ENCODE data around the gene SERPINA10.

Gene SERPINA10

DNA sequence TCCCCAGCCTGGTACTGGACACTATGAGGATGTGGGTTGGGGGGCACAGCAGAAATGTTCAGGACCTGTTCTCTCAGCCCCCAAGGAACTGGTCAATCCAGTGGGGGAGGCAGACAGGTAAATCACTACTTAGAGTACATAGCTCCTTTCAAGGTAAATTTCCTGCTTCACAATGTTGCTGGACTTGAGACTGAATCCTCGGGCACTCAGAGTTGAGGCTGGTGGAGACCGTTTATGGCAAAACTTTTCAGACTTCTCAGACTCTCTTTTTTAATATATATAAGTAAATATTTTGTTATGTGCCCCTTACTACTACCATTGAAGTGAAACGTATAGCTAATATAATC lies 483 bp upstream of the SERPINA10 start:
- H3K4me3 ChIP-seq (ENCODE audit: low read depth, low read length): no peak overlapping the region
- DNase-seq (ENCODE audit: low read depth): no peak
- TF ChIP-seq, protein P1, sequence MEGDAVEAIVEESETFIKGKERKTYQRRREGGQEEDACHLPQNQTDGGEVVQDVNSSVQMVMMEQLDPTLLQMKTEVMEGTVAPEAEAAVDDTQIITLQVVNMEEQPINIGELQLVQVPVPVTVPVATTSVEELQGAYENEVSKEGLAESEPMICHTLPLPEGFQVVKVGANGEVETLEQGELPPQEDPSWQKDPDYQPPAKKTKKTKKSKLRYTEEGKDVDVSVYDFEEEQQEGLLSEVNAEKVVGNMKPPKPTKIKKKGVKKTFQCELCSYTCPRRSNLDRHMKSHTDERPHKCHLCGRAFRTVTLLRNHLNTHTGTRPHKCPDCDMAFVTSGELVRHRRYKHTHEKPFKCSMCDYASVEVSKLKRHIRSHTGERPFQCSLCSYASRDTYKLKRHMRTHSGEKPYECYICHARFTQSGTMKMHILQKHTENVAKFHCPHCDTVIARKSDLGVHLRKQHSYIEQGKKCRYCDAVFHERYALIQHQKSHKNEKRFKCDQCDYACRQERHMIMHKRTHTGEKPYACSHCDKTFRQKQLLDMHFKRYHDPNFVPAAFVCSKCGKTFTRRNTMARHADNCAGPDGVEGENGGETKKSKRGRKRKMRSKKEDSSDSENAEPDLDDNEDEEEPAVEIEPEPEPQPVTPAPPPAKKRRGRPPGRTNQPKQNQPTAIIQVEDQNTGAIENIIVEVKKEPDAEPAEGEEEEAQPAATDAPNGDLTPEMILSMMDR (IDR thresholded peaks at IDR 0.05; ENCODE audit: low read depth, low read length, missing control alignments): no peak

DNA sequence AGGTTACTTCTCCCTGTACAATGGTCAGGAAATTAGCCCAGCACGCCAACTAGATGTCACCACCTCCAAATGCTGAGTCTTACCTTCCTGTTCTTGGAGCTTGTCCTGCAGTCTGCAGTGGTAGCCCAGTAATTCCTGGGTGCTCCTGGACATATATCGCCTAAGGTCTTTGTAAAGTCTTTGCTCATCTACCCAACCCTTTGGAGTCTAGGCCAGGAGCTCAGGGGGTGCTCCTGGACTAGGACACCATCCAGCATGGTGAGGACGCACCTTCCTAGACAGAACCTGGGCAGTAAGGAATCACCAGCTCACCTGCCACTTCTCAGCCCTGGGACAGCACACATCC lies 569 bp downstream of the SERPINA10 start:
- no peak for DNase-seq (ENCODE audit: low read depth)
- H3K4me3 ChIP-seq (ENCODE audit: low read depth, low read length): no peak overlapping the region
- TF ChIP-seq, protein P1 (IDR thresholded peaks at IDR 0.05; ENCODE audit: low read depth, low read length, missing control alignments): no peak

DNA sequence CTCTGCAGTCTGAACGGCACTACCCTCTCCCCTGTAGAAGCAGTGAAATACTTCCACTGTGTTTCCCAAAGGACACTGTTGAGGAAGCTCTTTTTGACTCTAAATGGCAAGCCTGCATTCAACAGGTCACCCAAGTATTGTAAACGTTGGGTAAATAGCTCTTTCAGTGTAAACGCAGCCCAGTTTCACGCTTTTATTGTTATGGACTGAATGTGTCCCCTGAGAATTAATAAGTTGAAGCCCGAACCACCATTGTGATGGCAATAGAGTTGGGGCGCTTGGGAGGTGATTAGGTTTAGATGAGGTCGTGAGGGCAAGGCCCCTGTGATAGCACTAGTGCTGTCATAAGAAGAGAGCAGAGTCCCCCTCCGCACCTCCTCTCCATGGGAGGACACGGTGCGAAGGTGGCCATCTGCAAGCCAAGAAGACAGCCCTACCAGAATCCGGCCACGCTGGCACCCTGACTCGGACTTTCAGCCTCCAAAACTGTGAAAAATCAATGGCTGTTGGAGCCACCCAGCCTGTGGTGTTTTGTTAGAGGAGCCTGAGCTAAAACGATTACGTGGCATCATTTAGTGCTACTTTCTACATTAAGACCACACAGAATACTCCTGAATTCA lies 1.1 kb downstream of the SERPINA10 start:
- no peak overlapping the region for H3K4me3 ChIP-seq (ENCODE audit: low read depth, low read length)
- TF ChIP-seq, protein P1 (IDR thresholded peaks at IDR 0.05; ENCODE audit: low read depth, low read length, missing control alignments): no peak
- no peak for DNase-seq (ENCODE audit: low read depth)

DNA sequence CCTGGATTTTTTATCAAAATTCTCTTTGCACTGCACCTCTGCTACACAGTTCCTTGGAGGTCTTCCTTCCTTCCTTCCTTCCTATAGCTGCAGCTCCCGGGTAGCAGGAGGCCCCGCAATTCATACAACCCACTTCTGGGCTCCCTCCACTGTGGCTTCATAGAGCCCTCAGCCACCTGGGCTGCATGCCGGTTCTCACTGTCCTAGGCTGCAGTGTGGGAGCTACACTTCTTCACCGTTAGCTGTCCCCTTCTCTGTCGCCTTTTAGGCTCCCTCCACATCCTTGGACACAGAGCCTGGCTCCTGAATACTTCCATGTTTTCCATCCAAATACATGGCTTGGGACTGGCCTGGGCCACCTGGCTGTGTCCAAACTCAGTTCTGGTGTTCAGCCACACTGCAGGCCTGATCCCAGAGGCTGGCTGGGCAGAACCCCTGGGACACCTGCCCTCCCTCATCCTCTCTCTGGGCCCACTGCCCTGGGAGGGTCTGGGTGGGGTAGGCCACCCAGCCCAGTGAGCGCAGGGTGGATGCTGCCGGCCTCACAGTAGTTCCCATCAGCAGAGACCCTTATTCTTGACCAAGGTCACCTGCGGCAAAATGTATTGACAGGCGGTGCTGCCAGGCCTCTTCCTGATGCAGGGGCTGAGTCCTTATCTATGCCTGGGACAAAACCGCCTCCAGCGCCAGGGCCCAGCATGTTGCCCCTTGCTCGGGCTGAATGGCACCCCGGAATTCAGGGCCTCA lies 1.7 kb downstream of the SERPINA10 start:
- TF ChIP-seq, protein P1 (IDR thresholded peaks at IDR 0.05; ENCODE audit: low read depth, low read length, missing control alignments): no peak
- no peak overlapping the region for H3K4me3 ChIP-seq (ENCODE audit: low read depth, low read length)
- no peak for DNase-seq (ENCODE audit: low read depth)

DNA sequence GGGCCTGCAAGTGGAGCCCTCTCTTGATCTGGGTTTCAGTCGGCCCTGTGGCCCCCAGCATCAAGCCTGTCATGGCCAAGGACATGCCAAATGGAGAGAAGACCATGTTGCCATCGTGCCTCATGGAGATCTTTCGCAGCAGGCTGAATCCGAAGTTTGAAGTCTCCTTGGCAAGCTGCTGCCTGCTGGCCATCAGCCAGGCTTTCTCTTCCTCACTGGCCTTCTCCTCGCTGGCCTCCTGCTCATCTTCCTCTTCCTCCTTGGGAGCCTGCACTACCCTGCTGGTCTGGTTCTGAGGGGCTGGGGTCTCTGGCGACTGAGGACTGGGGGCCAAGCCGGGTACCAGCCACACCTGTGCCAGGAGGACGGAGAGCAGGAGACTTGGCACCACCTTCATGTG lies 2.9 kb downstream of the SERPINA10 start:
- TF ChIP-seq, protein P1 (IDR thresholded peaks at IDR 0.05; ENCODE audit: low read depth, low read length, missing control alignments): no peak
- no peak overlapping the region for H3K4me3 ChIP-seq (ENCODE audit: low read depth, low read length)
- DNase-seq (ENCODE audit: low read depth): no peak

DNA sequence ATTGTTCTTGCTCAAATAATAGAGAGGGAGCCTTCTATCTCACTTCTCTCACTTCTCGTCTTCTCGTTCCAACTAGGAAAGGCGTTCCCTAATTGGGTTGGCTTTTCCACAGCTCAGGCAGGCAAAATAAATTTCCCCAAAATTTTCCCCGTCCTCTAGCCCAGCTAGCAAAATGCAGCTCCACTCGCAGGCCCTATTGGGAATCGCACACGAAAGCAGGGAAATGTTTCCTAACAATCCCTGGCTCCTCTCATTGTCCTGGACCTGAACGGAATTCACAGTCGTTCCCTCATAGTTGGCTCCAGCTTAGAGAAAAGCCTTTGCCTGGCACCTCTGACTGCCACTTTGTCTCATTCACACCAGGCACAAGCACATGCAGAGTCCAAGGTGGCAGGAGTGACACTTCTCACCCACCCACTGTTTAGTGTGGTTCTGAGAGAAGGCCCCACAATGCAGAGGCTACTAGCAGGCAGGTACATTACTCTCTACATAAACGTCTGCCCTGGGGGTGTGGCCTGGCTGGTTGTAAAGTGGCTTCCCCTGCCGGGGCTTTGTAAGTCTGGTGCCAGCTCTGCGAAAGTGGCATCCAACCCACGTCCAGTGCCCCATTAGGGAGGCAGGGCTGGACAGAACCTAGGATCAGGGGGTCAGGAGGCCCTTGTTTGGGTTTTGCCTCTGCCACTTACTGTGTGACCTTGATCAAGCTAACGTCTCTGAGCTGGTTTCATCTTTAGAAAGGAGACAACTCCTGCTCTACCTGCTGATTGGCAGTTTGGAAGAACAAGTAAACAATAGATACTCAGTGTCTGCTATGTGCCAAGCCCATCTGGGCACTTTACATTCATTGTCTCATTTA lies 4.2 kb downstream of the SERPINA10 start:
- no peak for DNase-seq (ENCODE audit: low read depth)
- TF ChIP-seq, protein P1 (IDR thresholded peaks at IDR 0.05; ENCODE audit: low read depth, low read length, missing control alignments): no peak

More for the DNA sequence above, 4.2 kb downstream of the SERPINA10 start:
- H3K4me3 ChIP-seq (ENCODE audit: low read depth, low read length): no peak overlapping the region

Data from GM12864 (cell line).